Nephron (organoid): ENCODE measurements around the gene PCDHGA1.

Source experiments
- H3K27ac Mint-ChIP-seq, 3 experiments: 2 replicates each; pipeline ENCODE4 v1.8.0; 2020; ENCODE audit warnings: mixed read lengths in 3 of 3, mild to moderate bottlenecking in 2 of 3, moderate library complexity in 1 of 3
- H3K27me3 Mint-ChIP-seq: 2 replicates; pipeline ENCODE4 v1.8.0; 2021; ENCODE audit warnings: low read depth, mild to moderate bottlenecking, moderate library complexity, mixed read lengths
- H3K36me3 Mint-ChIP-seq: 2 replicates; pipeline ENCODE4 v1.8.0; 2020; ENCODE audit warnings: low read depth, mixed read lengths
- H3K4me1 Mint-ChIP-seq: 2 replicates; pipeline ENCODE4 v1.8.0; 2020; ENCODE audit warnings: mixed read lengths
- H3K4me3 Mint-ChIP-seq, 3 experiments: 2 replicates each; pipeline ENCODE4 v1.8.0; 2020; ENCODE audit warnings: mild to moderate bottlenecking in 3 of 3, mixed read lengths in 3 of 3, moderate library complexity in 2 of 3
- H3K9me3 Mint-ChIP-seq: 2 replicates; pipeline ENCODE4 v1.8.0; 2020; ENCODE audit warnings: mixed read lengths
- CTCF ChIP-seq, 3 experiments: fragments of 200-600 bp; sonication (generic); IDR thresholded peaks; one replicate each; pipeline ENCODE4 v1.5.0; 2021; ENCODE audit warnings: antibody characterized with exemption in 3 of 3; ENCODE audit not compliant: unreplicated experiment in 3 of 3

The PCDHGA1 gene

GRCh38 chr5:141518618-141519015, 188.3 kb downstream of the PCDHGA1 start:
- peak overlapping the region in 1 of 3 experiments; percentile 83 for H3K27ac Mint-ChIP-seq
- TF ChIP-seq CTCF (IDR thresholded peaks at IDR 0.05; ENCODE audit: unreplicated experiment in 3 of 3): no peak
- H3K9me3 Mint-ChIP-seq: no peaks in the 10 kb centered on the region
- peaks cover 96% of the 10 kb centered on the region for H3K4me1 Mint-ChIP-seq
- peaks cover 59% of the 10 kb centered on the region for H3K36me3 Mint-ChIP-seq
- peak overlapping the region in 1 of 3 experiments; percentile 31 for H3K4me3 Mint-ChIP-seq
- H3K27me3 Mint-ChIP-seq: peaks cover 3% of the 10 kb centered on the region

GRCh38 chr5:141519605-141520565, 189.6 kb downstream of the PCDHGA1 start:
- H3K9me3 Mint-ChIP-seq: no peaks in the 10 kb centered on the region
- H3K36me3 Mint-ChIP-seq: peaks cover 67% of the 10 kb centered on the region
- H3K27ac Mint-ChIP-seq: peak overlapping the region in 1 of 3 experiments; percentile 83
- no peaks in the 10 kb centered on the region for H3K27me3 Mint-ChIP-seq
- H3K4me1 Mint-ChIP-seq: peaks cover 96% of the 10 kb centered on the region
- no peak overlapping the region for H3K4me3 Mint-ChIP-seq
- TF ChIP-seq CTCF (IDR thresholded peaks at IDR 0.05; ENCODE audit: unreplicated experiment in 3 of 3): no peak

GRCh38 chr5:141521244-141521781, 191.0 kb downstream of the PCDHGA1 start:
- Mint-ChIP-seq H3K4me1 (peaks cover 96% of the 10 kb centered on the region), H3K4me3 (peak overlapping the region in 2 of 3 experiments; percentile 17 to 18), H3K27me3 (no peaks in the 10 kb centered on the region), H3K36me3 (peaks cover 72% of the 10 kb centered on the region), H3K27ac (no peak overlapping the region), H3K9me3 (no peaks in the 10 kb centered on the region)
- TF ChIP-seq CTCF (IDR thresholded peaks at IDR 0.05; ENCODE audit: unreplicated experiment in 3 of 3): no peak

- H3K4me1 Mint-ChIP-seq: peaks cover 92% of the 10 kb centered on the region
- TF ChIP-seq CTCF (IDR thresholded peaks at IDR 0.05; ENCODE audit: unreplicated experiment in 3 of 3): no peak
- H3K9me3 Mint-ChIP-seq: no peaks in the 10 kb centered on the region
- peaks cover 73% of the 10 kb centered on the region for H3K36me3 Mint-ChIP-seq
- no peaks in the 10 kb centered on the region for H3K27me3 Mint-ChIP-seq
- peak overlapping the region in 2 of 3 experiments; percentile 39 to 65 for H3K4me3 Mint-ChIP-seq
- no peak overlapping the region for H3K27ac Mint-ChIP-seq
Observed at GRCh38 chr5:141522301-141522700, 192.0 kb downstream of the PCDHGA1 start.

GRCh38 chr5:141523991-141524390, 193.7 kb downstream of the PCDHGA1 start:
- H3K9me3 Mint-ChIP-seq: no peaks in the 10 kb centered on the region
- no peak for TF ChIP-seq CTCF (IDR thresholded peaks at IDR 0.05; ENCODE audit: unreplicated experiment in 3 of 3)
- H3K27ac Mint-ChIP-seq: no peak overlapping the region
- no peaks in the 10 kb centered on the region for H3K27me3 Mint-ChIP-seq
- H3K36me3 Mint-ChIP-seq: peaks cover 75% of the 10 kb centered on the region
- peaks cover 92% of the 10 kb centered on the region for H3K4me1 Mint-ChIP-seq
- H3K4me3 Mint-ChIP-seq: peak overlapping the region; percentile 45 to 81 (median 69)
